ENCODE results near the gene TRIM38. TPM values are rescaled to one million over a fixed set of nuclear protein-coding genes. Genes with fewer than 3 reads are reported as not detected.
A peak's percentile ranks its signal among the peaks of the same experiment; 100 is the strongest.

TRIM38 gene
- 12.8 TPM for polyA plus RNA-seq (2013, experiment 1 of 2)
- polyA plus RNA-seq (2013, experiment 2 of 2), result 12.3 TPM

GRCh38 chr6:25962149-25963127 lies at the start of gene TRIM38:
Gene TRIM38 (plus strand): TSS chr6:25962802. CDS start chr6:25966523, 3,721 bp downstream.
- Histone ChIP-seq H3K4me2 (ENCODE audit: low read length, poor library complexity, severe bottlenecking) (peak within 1 kb of the TSS; percentile 92), H2BK5ac (ENCODE audit: low read depth, low read length, poor library complexity, severe bottlenecking) (no peak within 1 kb of the TSS), H3K27me3 (ENCODE audit: control insufficient read depth in 1 of 2, insufficient read depth in 1 of 2, low read length in 2 of 2) (no peaks in the 10 kb centered on the region), H3K9me3 (ENCODE audit: control insufficient read depth, low read length) (no peaks in the 10 kb centered on the region), H3K4me3 (ENCODE audit: insufficient read depth in 1 of 2, low read depth in 1 of 2, low read length in 2 of 2) (peak within 1 kb of the TSS; percentile 52 to 96), H3K23ac (ENCODE audit: low read length in 2 of 2) (peak within 1 kb of the TSS in 1 of 2 experiments; percentile 92), H2AK5ac (ENCODE audit: low read length, severe bottlenecking) (peak within 1 kb of the TSS; percentile 64), H2AFZ (ENCODE audit: low read depth, low read length) (peak within 1 kb of the TSS; percentile 78), H3K9ac (ENCODE audit: low read length) (peak within 1 kb of the TSS; percentile 98), H3K14ac (ENCODE audit: low read length in 2 of 2) (peak within 1 kb of the TSS in 1 of 2 experiments; percentile 67), H2BK12ac (ENCODE audit: low read length in 2 of 2) (peak within 1 kb of the TSS; percentile 69 to 75), H3K4me1 (ENCODE audit: control insufficient read depth, insufficient read depth, low read depth, low read length) (peaks cover 9% of the 10 kb centered on the region), H3K36me3 (ENCODE audit: control insufficient read depth in 1 of 2, insufficient read depth in 2 of 2, low read depth in 1 of 2, low read length in 2 of 2) (peaks cover 8 to 32% of the 10 kb centered on the region in 2 experiments), H2BK120ac (ENCODE audit: low read depth, low read length) (peak within 1 kb of the TSS; percentile 77), H3K18ac (ENCODE audit: low read depth in 1 of 2, low read length in 2 of 2) (peak within 1 kb of the TSS; percentile 90 to 98), H4K91ac (ENCODE audit: low read length) (peak within 1 kb of the TSS; percentile 57), H2BK15ac (ENCODE audit: low read depth, poor library complexity, severe bottlenecking) (no peak within 1 kb of the TSS), H3K27ac (ENCODE audit: low read length, poor library complexity, severe bottlenecking) (peak within 1 kb of the TSS; percentile 89), H3K4ac (ENCODE audit: low read depth in 1 of 2, low read length in 2 of 2) (peak within 1 kb of the TSS; percentile 66 to 93), H3K79me1 (replicated peaks; ENCODE audit: low read length, poor library complexity, severe bottlenecking) (peaks cover 10% of the 10 kb centered on the region), H4K8ac (ENCODE audit: low read length) (peak within 1 kb of the TSS; percentile 66)
- peak; percentile 94 for DNase-seq
- 6% methylated on average over 9 of the region's 11 CpGs for WGBS

GRCh38 chr6:25913741-25914140 lies 48.9 kb upstream of the TRIM38 start:
- no peak overlapping the region for H3K14ac ChIP-seq (ENCODE audit: low read length in 2 of 2)
- no peaks in the 10 kb centered on the region for H3K36me3 ChIP-seq (ENCODE audit: control insufficient read depth in 1 of 2, insufficient read depth in 2 of 2, low read depth in 1 of 2, low read length in 2 of 2)
- H3K9ac ChIP-seq (ENCODE audit: low read length), result no peak overlapping the region
- H4K91ac ChIP-seq (ENCODE audit: low read length), result no peak overlapping the region
- no peaks in the 10 kb centered on the region for H3K27me3 ChIP-seq (ENCODE audit: control insufficient read depth in 1 of 2, insufficient read depth in 1 of 2, low read length in 2 of 2)
- H3K4ac ChIP-seq (ENCODE audit: low read depth in 1 of 2, low read length in 2 of 2), result no peak overlapping the region
- H2BK5ac ChIP-seq (ENCODE audit: low read depth, low read length, poor library complexity, severe bottlenecking), result no peak overlapping the region
- H2BK12ac ChIP-seq (ENCODE audit: low read length in 2 of 2), result no peak overlapping the region
- no peaks in the 10 kb centered on the region for H3K9me3 ChIP-seq (ENCODE audit: control insufficient read depth, low read length)
- H3K23ac ChIP-seq (ENCODE audit: low read length in 2 of 2), result no peak overlapping the region
- no peak overlapping the region for H3K4me2 ChIP-seq (ENCODE audit: low read length, poor library complexity, severe bottlenecking)
- no peaks in the 10 kb centered on the region for H3K79me1 ChIP-seq (replicated peaks; ENCODE audit: low read length, poor library complexity, severe bottlenecking)
- no peaks in the 10 kb centered on the region for H3K4me1 ChIP-seq (ENCODE audit: control insufficient read depth, insufficient read depth, low read depth, low read length)
- no peak overlapping the region for H2AK5ac ChIP-seq (ENCODE audit: low read length, severe bottlenecking)
- peak overlapping the region; percentile 56 for H3K27ac ChIP-seq (ENCODE audit: low read length, poor library complexity, severe bottlenecking)
- WGBS, result 93% methylated on average over 1 of the region's 3 CpGs
- no peak overlapping the region for H3K18ac ChIP-seq (ENCODE audit: low read depth in 1 of 2, low read length in 2 of 2)
- H2BK120ac ChIP-seq (ENCODE audit: low read depth, low read length), result no peak overlapping the region
- no peak overlapping the region for H4K8ac ChIP-seq (ENCODE audit: low read length)
- no peak for DNase-seq
- H3K4me3 ChIP-seq (ENCODE audit: insufficient read depth in 1 of 2, low read depth in 1 of 2, low read length in 2 of 2), result no peak overlapping the region
- no peak overlapping the region for H2BK15ac ChIP-seq (ENCODE audit: low read depth, poor library complexity, severe bottlenecking)
- no peak overlapping the region for H2AFZ ChIP-seq (ENCODE audit: low read depth, low read length)

GRCh38 chr6:25916330-25916729 lies 46.3 kb upstream of the TRIM38 start:
- no peak for DNase-seq
- no peaks in the 10 kb centered on the region for H3K9me3 ChIP-seq (ENCODE audit: control insufficient read depth, low read length)
- H3K18ac ChIP-seq (ENCODE audit: low read depth in 1 of 2, low read length in 2 of 2), result no peak overlapping the region
- H2BK12ac ChIP-seq (ENCODE audit: low read length in 2 of 2), result no peak overlapping the region
- H2AFZ ChIP-seq (ENCODE audit: low read depth, low read length), result no peak overlapping the region
- H4K8ac ChIP-seq (ENCODE audit: low read length), result no peak overlapping the region
- no peak overlapping the region for H2BK15ac ChIP-seq (ENCODE audit: low read depth, poor library complexity, severe bottlenecking)
- no peak overlapping the region for H2BK120ac ChIP-seq (ENCODE audit: low read depth, low read length)
- H3K4me2 ChIP-seq (ENCODE audit: low read length, poor library complexity, severe bottlenecking), result no peak overlapping the region
- H3K14ac ChIP-seq (ENCODE audit: low read length in 2 of 2), result no peak overlapping the region
- no peaks in the 10 kb centered on the region for H3K4me1 ChIP-seq (ENCODE audit: control insufficient read depth, insufficient read depth, low read depth, low read length)
- H3K9ac ChIP-seq (ENCODE audit: low read length), result no peak overlapping the region
- H2AK5ac ChIP-seq (ENCODE audit: low read length, severe bottlenecking), result no peak overlapping the region
- H3K4me3 ChIP-seq (ENCODE audit: insufficient read depth in 1 of 2, low read depth in 1 of 2, low read length in 2 of 2), result no peak overlapping the region
- H3K79me1 ChIP-seq (replicated peaks; ENCODE audit: low read length, poor library complexity, severe bottlenecking), result no peaks in the 10 kb centered on the region
- H3K27ac ChIP-seq (ENCODE audit: low read length, poor library complexity, severe bottlenecking), result no peak overlapping the region
- no peak overlapping the region for H2BK5ac ChIP-seq (ENCODE audit: low read depth, low read length, poor library complexity, severe bottlenecking)
- WGBS, result 62% methylated on average over 3 of the region's 3 CpGs
- no peaks in the 10 kb centered on the region for H3K27me3 ChIP-seq (ENCODE audit: control insufficient read depth in 1 of 2, insufficient read depth in 1 of 2, low read length in 2 of 2)
- no peaks in the 10 kb centered on the region for H3K36me3 ChIP-seq (ENCODE audit: control insufficient read depth in 1 of 2, insufficient read depth in 2 of 2, low read depth in 1 of 2, low read length in 2 of 2)
- H3K23ac ChIP-seq (ENCODE audit: low read length in 2 of 2), result no peak overlapping the region
- no peak overlapping the region for H3K4ac ChIP-seq (ENCODE audit: low read depth in 1 of 2, low read length in 2 of 2)
- no peak overlapping the region for H4K91ac ChIP-seq (ENCODE audit: low read length)

GRCh38 chr6:25916789-25917490 lies 45.7 kb upstream of the TRIM38 start:
- Histone ChIP-seq H3K14ac (ENCODE audit: low read length in 2 of 2) (no peak overlapping the region), H4K8ac (ENCODE audit: low read length) (no peak overlapping the region), H3K23ac (ENCODE audit: low read length in 2 of 2) (no peak overlapping the region), H3K36me3 (ENCODE audit: control insufficient read depth in 1 of 2, insufficient read depth in 2 of 2, low read depth in 1 of 2, low read length in 2 of 2) (no peaks in the 10 kb centered on the region), H3K4ac (ENCODE audit: low read depth in 1 of 2, low read length in 2 of 2) (no peak overlapping the region), H3K18ac (ENCODE audit: low read depth in 1 of 2, low read length in 2 of 2) (no peak overlapping the region), H3K4me3 (ENCODE audit: insufficient read depth in 1 of 2, low read depth in 1 of 2, low read length in 2 of 2) (no peak overlapping the region), H2AK5ac (ENCODE audit: low read length, severe bottlenecking) (no peak overlapping the region), H4K91ac (ENCODE audit: low read length) (no peak overlapping the region), H3K9ac (ENCODE audit: low read length) (no peak overlapping the region), H3K4me1 (ENCODE audit: control insufficient read depth, insufficient read depth, low read depth, low read length) (no peaks in the 10 kb centered on the region), H3K79me1 (replicated peaks; ENCODE audit: low read length, poor library complexity, severe bottlenecking) (no peaks in the 10 kb centered on the region), H3K4me2 (ENCODE audit: low read length, poor library complexity, severe bottlenecking) (no peak overlapping the region), H3K9me3 (ENCODE audit: control insufficient read depth, low read length) (no peaks in the 10 kb centered on the region), H2BK12ac (ENCODE audit: low read length in 2 of 2) (no peak overlapping the region), H3K27me3 (ENCODE audit: control insufficient read depth in 1 of 2, insufficient read depth in 1 of 2, low read length in 2 of 2) (no peaks in the 10 kb centered on the region), H2BK5ac (ENCODE audit: low read depth, low read length, poor library complexity, severe bottlenecking) (no peak overlapping the region), H3K27ac (ENCODE audit: low read length, poor library complexity, severe bottlenecking) (no peak overlapping the region), H2BK15ac (ENCODE audit: low read depth, poor library complexity, severe bottlenecking) (no peak overlapping the region), H2AFZ (ENCODE audit: low read depth, low read length) (no peak overlapping the region), H2BK120ac (ENCODE audit: low read depth, low read length) (no peak overlapping the region)
- no peak for DNase-seq
- WGBS, result 96% methylated on average over 6 of the region's 7 CpGs

All from mesenchymal stem cell (in vitro differentiated cells and primary cell).